Body of pancreas (tissue), 4 donors: ENCODE data around the gene PCED1A. TPM values are rescaled to one million over a fixed set of nuclear protein-coding genes. Genes with fewer than 3 reads are reported as not detected.

Source experiments
- ATAC-seq: fragments of 150-250 bp; one replicate; pipeline ENCODE4 v1.9.1; 2016
- DNase-seq, 4 donors: peaks; one replicate each; pipeline ENCODE4 v3.0.0-alpha.2; 2019
- H3K27ac ChIP-seq, 4 donors: fragments of 200-600 bp; sonication (generic); 1 replicate in 3 of 4; 2 replicates in 1 of 4; pipeline versions ENCODE4 v1.5.1 to v1.6.1; 2016 to 2019; ENCODE audit warnings: mild to moderate bottlenecking in 1 of 4, mixed read lengths in 1 of 4, moderate library complexity in 1 of 4
- H3K27me3 ChIP-seq, 2 donors: fragments of 200-600 bp; sonication (generic); one replicate each; pipeline ENCODE4 v1.6.0; 2016; ENCODE audit warnings: mild to moderate bottlenecking in 1 of 2
- H3K36me3 ChIP-seq, 2 donors: fragments of 200-600 bp; sonication (generic); replicated peaks in 1 of 2; 2 replicates each; pipeline ENCODE4 v1.5.1; 2016; ENCODE audit warnings: low read depth in 2 of 2; ENCODE audit not compliant: insufficient read depth in 1 of 2
- H3K4me1 ChIP-seq: fragments of 200-600 bp; sonication (generic); one replicate; pipeline ENCODE4 v1.6.0; 2016
- H3K4me3 ChIP-seq, 2 donors: fragments of 200-600 bp; sonication (generic); 1 replicate in 1 of 2; 2 replicates in 1 of 2; pipeline ENCODE4 v1.5.1; 2016 to 2019
- H3K9me3 ChIP-seq, 3 donors: fragments of 200-600 bp; sonication (generic); 1 replicate in 2 of 3; 2 replicates in 1 of 3; pipeline ENCODE4 v1.5.1; 2016
- CTCF ChIP-seq, 7 experiments: fragments of 450-650 bp in 4 of 7; fragments of 200-600 bp in 3 of 7; sonication (generic) in 3 of 7; IDR thresholded peaks; one replicate each; pipeline ENCODE4 v1.5.1; 2016 to 2019; ENCODE audit warnings: antibody characterized with exemption in 7 of 7
- POLR2A ChIP-seq, 3 donors: fragments of 450-650 bp; IDR thresholded peaks; one replicate each; pipeline ENCODE4 v1.6.1; 2016; ENCODE audit warnings: antibody characterized with exemption in 3 of 3, mild to moderate bottlenecking in 2 of 3
- WGBS, 2 donors: methylation state at CpG; one replicate each; pipeline ENCODE4 v1.1.5; 2017; 5-methylcytosine and 5-hydroxymethylcytosine counted together
- intact Hi-C: fragments of 100-400 bp; cut with DNase I; formaldehyde crosslinking; loops from one replicate; pipeline ENCODE4 v1.15.1; 2023
- total RNA-seq, 2 donors: library from RNA; depleted of rRNA; stranded (reverse); fragments of >200 nt; gene quantifications; one replicate each; pipeline ENCODE4 v1.1.0, GENCODE V29; 2016

PCED1A gene
- total RNA-seq, 2 donors from 2014 or later, result 26.5 to 48.1 TPM

GRCh38 chr20:2805689-2806350 is 34.6 kb downstream of the PCED1A start:
- Histone ChIP-seq H3K27ac (no peak overlapping the region), H3K9me3 (no peaks in the 10 kb centered on the region), H3K4me3 (no peak overlapping the region), H3K4me1 (peaks cover 8% of the 10 kb centered on the region), H3K27me3 (peaks cover 0 to 9% of the 10 kb centered on the region in 2 donors), H3K36me3 (no peaks in the 10 kb centered on the region)
- ATAC-seq (no peak), DNase-seq (no peak)
- intact Hi-C loops, result no loop called here
- WGBS, 2 donors, result 16 to 33% methylated on average over 8 to 13 of the region's 22 CpGs
- TF ChIP-seq POLR2A (IDR thresholded peaks at IDR 0.05) (no peak), CTCF (IDR thresholded peaks at IDR 0.05) (no peak)

- DNase-seq (no peak), ATAC-seq (no peak)
- WGBS, 2 donors, result 6 to 11% methylated on average over 14 to 49 of the region's 49 CpGs
- Histone ChIP-seq H3K27ac (no peak overlapping the region), H3K9me3 (no peaks in the 10 kb centered on the region), H3K36me3 (no peaks in the 10 kb centered on the region), H3K27me3 (peaks cover 0 to 14% of the 10 kb centered on the region in 2 donors), H3K4me3 (no peak overlapping the region), H3K4me1 (peaks cover 15% of the 10 kb centered on the region)
- no peak for TF ChIP-seq CTCF (IDR thresholded peaks at IDR 0.05)
- TF ChIP-seq POLR2A (IDR thresholded peaks at IDR 0.05), result no peak
- intact Hi-C loops, result no loop called here
Observed at GRCh38 chr20:2804852-2805688, 35.4 kb downstream of the PCED1A start.

- TF ChIP-seq POLR2A (IDR thresholded peaks at IDR 0.05), result no peak
- no peak for TF ChIP-seq CTCF (IDR thresholded peaks at IDR 0.05)
- H3K36me3 ChIP-seq, result no peaks in the 10 kb centered on the region
- DNase-seq (no peak), ATAC-seq (no peak)
- no peaks in the 10 kb centered on the region for H3K9me3 ChIP-seq
- intact Hi-C loops, result no loop called here
- H3K27me3 ChIP-seq, result peaks cover 0 to 14% of the 10 kb centered on the region in 2 donors
- 35 to 39% methylated on average over 16 of the region's 16 CpGs for WGBS, 2 donors
- peaks cover 23% of the 10 kb centered on the region for H3K4me1 ChIP-seq
- no peak overlapping the region for H3K27ac ChIP-seq
- H3K4me3 ChIP-seq, result no peak overlapping the region
Observed at GRCh38 chr20:2804041-2804828, 36.2 kb downstream of the PCED1A start.

GRCh38 chr20:2801286-2801728 is 39.1 kb downstream of the PCED1A start:
- Histone ChIP-seq H3K4me1 (peaks cover 23% of the 10 kb centered on the region), H3K9me3 (no peaks in the 10 kb centered on the region), H3K36me3 (no peaks in the 10 kb centered on the region), H3K4me3 (no peak overlapping the region), H3K27me3 (peaks cover 0 to 9% of the 10 kb centered on the region in 2 donors), H3K27ac (no peak overlapping the region)
- 4 to 7% methylated on average over 10 to 13 of the region's 13 CpGs for WGBS, 2 donors
- TF ChIP-seq CTCF (IDR thresholded peaks at IDR 0.05), result no peak
- no peak for TF ChIP-seq POLR2A (IDR thresholded peaks at IDR 0.05)
- ATAC-seq, result no peak
- DNase-seq, result peak; percentile 31 to 60 (median 42)
- intact Hi-C loops, result no loop called here
